ENCODE results near the gene SMAP1. TPM values are rescaled to one million over a fixed set of nuclear protein-coding genes. Genes with fewer than 3 reads are reported as not detected.
A peak's percentile ranks its signal among the peaks of the same experiment; 100 is the strongest.

Gene SMAP1
- total and polyA plus RNA-seq, 2 experiments from 2014 or later: 18.4 to 20.1 TPM

- WGBS, 2 experiments (ENCODE audit: low coverage in 1 of 2, low lambda C conversion rate in 2 of 2, missing lambda C conversion rate in 2 of 2): 92 to 94% methylated on average over 2 of the region's 2 CpGs
Measured at GRCh38 chr6:70708448-70708847, 40.8 kb downstream of the SMAP1 start.

GRCh38 chr6:70709826-70710225, 42.1 kb downstream of the SMAP1 start:
- peaks cover 10% of the 10 kb centered on the region for H3K4me1 ChIP-seq (ENCODE audit: insufficient read depth)
- no peaks in the 10 kb centered on the region for H3K27me3 ChIP-seq (replicated peaks; ENCODE audit: insufficient read depth)
- in situ Hi-C loops (cut with MboI): loop anchor here (5.0 kb wide), 1 partner anchor 177 kb away; no protein-coding TSS in a partner anchor
- WGBS, 2 experiments (ENCODE audit: low coverage in 1 of 2, low lambda C conversion rate in 2 of 2, missing lambda C conversion rate in 2 of 2): 55% methylated on average over 3 of the region's 3 CpGs
- peaks cover 10% of the 10 kb centered on the region for H4K20me1 ChIP-seq (ENCODE audit: insufficient read depth)
- peaks cover 89% of the 10 kb centered on the region for H3K79me2 ChIP-seq (ENCODE audit: insufficient read depth)
- no peaks in the 10 kb centered on the region; the same call in 1 of the 2 replicates for H3F3A ChIP-seq (ENCODE audit: insufficient read depth)
- peak; percentile 80 for DNase-seq
- no peak overlapping the region for H3K4me2 ChIP-seq (ENCODE audit: unreplicated experiment)
- no peak overlapping the region for H3K9ac ChIP-seq
- H3K4me3 ChIP-seq: no peak overlapping the region
- no peaks in the 10 kb centered on the region for H3K36me3 ChIP-seq (ENCODE audit: low read depth)
- no peaks in the 10 kb centered on the region for H3K9me2 ChIP-seq (ENCODE audit: insufficient read depth)
- H3K9me3 ChIP-seq (ENCODE audit: low read depth): no peaks in the 10 kb centered on the region
- H3K27ac ChIP-seq: no peak overlapping the region
- TF ChIP-seq EZH2 (IDR thresholded peaks at IDR 0.05; ENCODE audit: insufficient read depth, poor library complexity, severe bottlenecking): no peak
- TF ChIP-seq EZH2phosphoT487 (IDR thresholded peaks at IDR 0.05; ENCODE audit: insufficient read depth, low read depth): no peak
- H2AFZ ChIP-seq: no peak overlapping the region

More at GRCh38 chr6:70708448-70708847, 40.8 kb downstream of the SMAP1 start:
- Histone ChIP-seq H3K27ac (no peak overlapping the region), H4K20me1 (ENCODE audit: insufficient read depth) (peaks cover 10% of the 10 kb centered on the region; the same call in 1 of the 2 replicates), H3K9ac (no peak overlapping the region), H3K27me3 (replicated peaks; ENCODE audit: insufficient read depth) (no peaks in the 10 kb centered on the region), H3K79me2 (ENCODE audit: insufficient read depth) (peaks cover 85% of the 10 kb centered on the region), H3F3A (ENCODE audit: insufficient read depth) (no peaks in the 10 kb centered on the region; the same call in 1 of the 2 replicates), H3K4me2 (ENCODE audit: unreplicated experiment) (no peak overlapping the region), H3K36me3 (ENCODE audit: low read depth) (no peaks in the 10 kb centered on the region), H2AFZ (no peak overlapping the region), H3K4me3 (no peak overlapping the region), H3K4me1 (ENCODE audit: insufficient read depth) (peaks cover 10% of the 10 kb centered on the region), H3K9me3 (ENCODE audit: low read depth) (no peaks in the 10 kb centered on the region), H3K9me2 (ENCODE audit: insufficient read depth) (no peaks in the 10 kb centered on the region)
- TF ChIP-seq EZH2phosphoT487 (IDR thresholded peaks at IDR 0.05; ENCODE audit: insufficient read depth, low read depth): no peak
- no peak for TF ChIP-seq EZH2 (IDR thresholded peaks at IDR 0.05; ENCODE audit: insufficient read depth, poor library complexity, severe bottlenecking)
- in situ Hi-C loops (cut with MboI): loop anchor here (5.0 kb wide), 1 partner anchor 179 kb away; no protein-coding TSS in a partner anchor
- no peak for DNase-seq

- Histone ChIP-seq H3K79me2 (ENCODE audit: insufficient read depth) (peaks cover 93% of the 10 kb centered on the region), H3K27ac (no peak overlapping the region), H3K9me2 (ENCODE audit: insufficient read depth) (no peaks in the 10 kb centered on the region), H3K9ac (no peak overlapping the region), H3K27me3 (replicated peaks; ENCODE audit: insufficient read depth) (no peaks in the 10 kb centered on the region), H3K4me2 (ENCODE audit: unreplicated experiment) (no peak overlapping the region), H3K4me3 (no peak overlapping the region), H3F3A (ENCODE audit: insufficient read depth) (no peaks in the 10 kb centered on the region), H3K4me1 (ENCODE audit: insufficient read depth) (peaks cover 5% of the 10 kb centered on the region), H3K36me3 (ENCODE audit: low read depth) (no peaks in the 10 kb centered on the region), H4K20me1 (ENCODE audit: insufficient read depth) (peaks cover 5% of the 10 kb centered on the region), H2AFZ (no peak overlapping the region), H3K9me3 (ENCODE audit: low read depth) (no peaks in the 10 kb centered on the region)
- no peak for TF ChIP-seq EZH2phosphoT487 (IDR thresholded peaks at IDR 0.05; ENCODE audit: insufficient read depth, low read depth)
- TF ChIP-seq EZH2 (IDR thresholded peaks at IDR 0.05; ENCODE audit: insufficient read depth, poor library complexity, severe bottlenecking): no peak
- in situ Hi-C loops (cut with MboI): no loop called here
- no peak for DNase-seq
Measured at GRCh38 chr6:70714716-70715257, 47.1 kb downstream of the SMAP1 start.

GRCh38 chr6:70717038-70717801, 49.5 kb downstream of the SMAP1 start:
- H3K36me3 ChIP-seq (ENCODE audit: low read depth): no peaks in the 10 kb centered on the region
- no peaks in the 10 kb centered on the region for H3K9me3 ChIP-seq (ENCODE audit: low read depth)
- no peaks in the 10 kb centered on the region for H3F3A ChIP-seq (ENCODE audit: insufficient read depth)
- H4K20me1 ChIP-seq (ENCODE audit: insufficient read depth): peaks cover 5% of the 10 kb centered on the region
- in situ Hi-C loops (cut with MboI): no loop called here
- H3K4me1 ChIP-seq (ENCODE audit: insufficient read depth): no peaks in the 10 kb centered on the region
- H3K4me2 ChIP-seq (ENCODE audit: unreplicated experiment): no peak overlapping the region
- TF ChIP-seq EZH2 (IDR thresholded peaks at IDR 0.05; ENCODE audit: insufficient read depth, poor library complexity, severe bottlenecking) (no peak), EZH2phosphoT487 (IDR thresholded peaks at IDR 0.05; ENCODE audit: insufficient read depth, low read depth) (no peak)
- no peak overlapping the region for H3K4me3 ChIP-seq
- no peaks in the 10 kb centered on the region for H3K27me3 ChIP-seq (replicated peaks; ENCODE audit: insufficient read depth)
- no peak overlapping the region for H3K27ac ChIP-seq
- WGBS, 2 experiments (ENCODE audit: low coverage in 1 of 2, low lambda C conversion rate in 2 of 2, missing lambda C conversion rate in 2 of 2): 94 to 96% methylated on average over 5 of the region's 5 CpGs
- DNase-seq: no peak
- H3K9me2 ChIP-seq (ENCODE audit: insufficient read depth): no peaks in the 10 kb centered on the region
- no peak overlapping the region for H2AFZ ChIP-seq
- no peak overlapping the region for H3K9ac ChIP-seq
- peaks cover 79% of the 10 kb centered on the region for H3K79me2 ChIP-seq (ENCODE audit: insufficient read depth)

All from GM23248 (cell line).